ENCODE measurements around the gene LRMDA.

Gene LRMDA

GRCh38 chr10:75425291-75426079, 5.9 kb upstream of the LRMDA start:
- no peak for DNase-seq (ENCODE audit: low read depth)

GRCh38 chr10:75426880-75427279, 4.5 kb upstream of the LRMDA start:
- no peak for DNase-seq (ENCODE audit: low read depth)

GRCh38 chr10:75427951-75428350, 3.5 kb upstream of the LRMDA start:
- no peak for DNase-seq (ENCODE audit: low read depth)

- no peak for DNase-seq (ENCODE audit: low read depth)
These were observed 2.8 kb upstream of the LRMDA start for GRCh38 chr10:75428434-75429158.

GRCh38 chr10:75429159-75429827, 2.1 kb upstream of the LRMDA start:
- DNase-seq (ENCODE audit: low read depth): no peak

- no peak for DNase-seq (ENCODE audit: low read depth)
These were observed 1.2 kb upstream of the LRMDA start for GRCh38 chr10:75430000-75430763.

GRCh38 chr10:75432176-75432575, 752 bp downstream of the LRMDA start:
- no peak for DNase-seq (ENCODE audit: low read depth)

- no peak for DNase-seq (ENCODE audit: low read depth)
These were observed 1.3 kb downstream of the LRMDA start for GRCh38 chr10:75432763-75433162.

- no peak for DNase-seq (ENCODE audit: low read depth)
These were observed 1.8 kb downstream of the LRMDA start for GRCh38 chr10:75433216-75433615.

GRCh38 chr10:75434291-75434690, 2.9 kb downstream of the LRMDA start:
- no peak for DNase-seq (ENCODE audit: low read depth)

GRCh38 chr10:75435291-75435690, 3.9 kb downstream of the LRMDA start:
- DNase-seq (ENCODE audit: low read depth): no peak

GRCh38 chr10:75436896-75437295, 5.5 kb downstream of the LRMDA start:
- DNase-seq (ENCODE audit: low read depth): no peak

- no peak for DNase-seq (ENCODE audit: low read depth)
These were observed 6.3 kb downstream of the LRMDA start for GRCh38 chr10:75437693-75438092.

GRCh38 chr10:75438275-75438674, 6.9 kb downstream of the LRMDA start:
- no peak for DNase-seq (ENCODE audit: low read depth)

GRCh38 chr10:75439811-75440210, 8.4 kb downstream of the LRMDA start:
- no peak for DNase-seq (ENCODE audit: low read depth)

GRCh38 chr10:75440271-75440793, 8.9 kb downstream of the LRMDA start:
- no peak for DNase-seq (ENCODE audit: low read depth)

- no peak for DNase-seq (ENCODE audit: low read depth)
These were observed 9.8 kb downstream of the LRMDA start for GRCh38 chr10:75441196-75441595.

GRCh38 chr10:75441682-75442081, 10.3 kb downstream of the LRMDA start:
- no peak for DNase-seq (ENCODE audit: low read depth)

- DNase-seq (ENCODE audit: low read depth): no peak
These were observed 11.9 kb downstream of the LRMDA start for GRCh38 chr10:75443362-75443761.

- DNase-seq (ENCODE audit: low read depth): no peak
These were observed 13.5 kb downstream of the LRMDA start for GRCh38 chr10:75444781-75445386.

GRCh38 chr10:75446508-75446907, 15.1 kb downstream of the LRMDA start:
- DNase-seq (ENCODE audit: low read depth): no peak

GRCh38 chr10:75448166-75448565, 16.7 kb downstream of the LRMDA start:
- no peak for DNase-seq (ENCODE audit: low read depth)

Measured in stimulated activated CD8-positive, alpha-beta memory T cell treated with anti-CD3 and anti-CD28 coated beads, Interleukin-15, amount 100 ng/mL, for 1 hour (primary cell).